OCI-LY3 (cell line): ENCODE measurements around the gene SCAI.
"Not testable (repeated sequence)": the region's sequence is repeated elsewhere in the genome, so short reads cannot be mapped to it uniquely, and the experiment has no call there.

Experiments used
- H2AFZ ChIP-seq: fragments of 200-600, 300-600 bp; shearing (Covaris generic); 2 replicates; pipeline ENCODE4 v1.6.0; 2014; ENCODE audit warnings: antibody characterized with exemption, low read depth, low read length
- H3K27ac ChIP-seq: fragments of 200-600, 300-600 bp; sonication (generic); 2 replicates; pipeline ENCODE4 v1.5.1; 2014; ENCODE audit warnings: mild to moderate bottlenecking, low read length, moderate library complexity, mixed read lengths
- H3K27me3 ChIP-seq: fragments of 200-600, 300-600 bp; sonication (generic); 2 replicates; pipeline ENCODE4 v1.6.1; 2014; ENCODE audit warnings: low read depth, low read length, mixed read lengths
- H3K36me3 ChIP-seq: fragments of 200-600, 300-600 bp; sonication (generic); replicated peaks from 2 replicates; pipeline ENCODE3; 2014; ENCODE audit warnings: low read depth, low read length, mixed read lengths
- H3K4me1 ChIP-seq: fragments of 300-600, 200-600 bp; sonication (generic); 2 replicates; pipeline ENCODE4 v1.6.1; 2014; ENCODE audit warnings: low read length, mixed read lengths
- H3K4me2 ChIP-seq: fragments of 200-600, 300-600 bp; sonication (generic); 2 replicates; pipeline ENCODE4 v1.6.1; 2014; ENCODE audit warnings: low read length, mixed read lengths
- H3K4me3 ChIP-seq: fragments of 300-600, 200-600 bp; sonication (generic); 2 replicates; pipeline ENCODE4 v1.5.1; 2014; ENCODE audit warnings: antibody characterized with exemption, mild to moderate bottlenecking, low read length, moderate library complexity
- H3K79me2 ChIP-seq: fragments of 300-600, 200-600 bp; shearing (Covaris generic); 2 replicates; pipeline ENCODE4 v1.6.1; 2014; ENCODE audit warnings: mild to moderate bottlenecking, low read length, mixed read lengths
- H3K9ac ChIP-seq: fragments of 300-600, 200-600 bp; shearing (Covaris generic); 2 replicates; pipeline ENCODE4 v1.6.0; 2014; ENCODE audit warnings: mild to moderate bottlenecking, low read length, moderate library complexity
- H3K9me3 ChIP-seq: fragments of 200-600, 300-600 bp; shearing (Covaris generic); 2 replicates; pipeline ENCODE4 v1.6.1; 2014; ENCODE audit warnings: low read length, mixed read lengths; ENCODE audit not compliant: insufficient read depth
- H4K20me1 ChIP-seq: fragments of 200-600, 300-600 bp; sonication (generic); 2 replicates; pipeline ENCODE4 v1.6.1; 2016; ENCODE audit warnings: low read length, mixed read lengths; ENCODE audit not compliant: insufficient read depth
- EZH2phosphoT487 ChIP-seq: fragments of 200-600 bp; shearing (Covaris generic); IDR thresholded peaks from 2 replicates; pipeline ENCODE4 v1.6.1; 2018; ENCODE audit warnings: antibody characterized with exemption, mixed run types, low read depth
- TF ChIP-seq, protein P1 (sequence below): fragments of 200-600, 300-600 bp; sonication (generic); IDR thresholded peaks from 2 replicates; pipeline ENCODE4 v1.5.1; 2014; ENCODE audit warnings: antibody characterized with exemption, low read length, low read depth

SCAI gene

DNA sequence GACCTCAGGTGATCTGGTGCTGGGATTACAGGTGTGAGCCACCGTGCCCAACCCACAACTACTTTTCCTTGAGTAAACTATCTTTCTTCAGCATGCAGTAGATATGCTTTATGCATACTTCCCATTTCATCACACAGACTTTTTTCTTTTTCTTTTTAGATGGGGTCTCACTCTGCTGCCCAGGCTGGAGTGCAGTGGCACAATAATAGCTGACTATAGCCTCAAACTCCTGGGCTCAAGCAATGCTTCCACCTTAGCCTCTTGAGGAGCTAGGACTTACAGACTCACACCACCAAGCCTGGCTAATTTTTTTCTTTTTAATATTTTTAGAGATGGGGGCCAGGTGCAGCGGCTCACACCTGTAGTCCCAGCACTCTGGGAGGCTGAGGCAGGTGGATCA lies 23.4 kb upstream of the SCAI start:
- no peak overlapping the region for H2AFZ ChIP-seq
- H3K79me2 ChIP-seq = peaks cover 5% of the 10 kb centered on the region
- peaks cover 13% of the 10 kb centered on the region for H3K36me3 ChIP-seq
- H3K4me1 ChIP-seq = no peaks in the 10 kb centered on the region
- H3K4me2 ChIP-seq = no peak overlapping the region
- H3K27ac ChIP-seq = no peak overlapping the region
- H3K4me3 ChIP-seq = no peak overlapping the region
- H4K20me1 ChIP-seq = no peaks in the 10 kb centered on the region
- no peak for TF ChIP-seq EZH2phosphoT487
- H3K27me3 ChIP-seq = no peaks in the 10 kb centered on the region
- no peak overlapping the region for H3K9ac ChIP-seq
- no peaks in the 10 kb centered on the region for H3K9me3 ChIP-seq

DNA sequence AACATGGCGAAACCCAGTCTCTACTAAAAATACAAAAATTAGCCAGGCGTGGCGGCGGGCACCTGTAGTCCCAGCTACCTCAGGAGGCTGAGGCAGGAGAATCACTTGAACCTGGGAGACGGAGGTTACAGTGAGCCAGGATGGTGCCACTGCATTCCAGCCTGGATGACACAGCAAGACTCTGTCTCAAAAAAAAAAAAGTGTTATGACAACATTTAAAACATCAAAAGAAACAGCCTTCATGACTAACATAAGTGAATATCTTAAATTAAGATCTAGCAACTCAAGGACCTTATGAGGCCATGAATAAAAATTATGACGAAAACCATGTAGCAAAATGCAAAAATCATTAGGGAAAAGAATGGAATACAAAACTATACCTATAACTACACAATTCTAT lies 19.6 kb upstream of the SCAI start:
- not testable (repeated sequence) for H4K20me1 ChIP-seq, H3K4me2 ChIP-seq, H3K9me3 ChIP-seq, H3K79me2 ChIP-seq, H3K36me3 ChIP-seq, H2AFZ ChIP-seq, H3K4me3 ChIP-seq, H3K27ac ChIP-seq, H3K4me1 ChIP-seq, H3K9ac ChIP-seq, H3K27me3 ChIP-seq

DNA sequence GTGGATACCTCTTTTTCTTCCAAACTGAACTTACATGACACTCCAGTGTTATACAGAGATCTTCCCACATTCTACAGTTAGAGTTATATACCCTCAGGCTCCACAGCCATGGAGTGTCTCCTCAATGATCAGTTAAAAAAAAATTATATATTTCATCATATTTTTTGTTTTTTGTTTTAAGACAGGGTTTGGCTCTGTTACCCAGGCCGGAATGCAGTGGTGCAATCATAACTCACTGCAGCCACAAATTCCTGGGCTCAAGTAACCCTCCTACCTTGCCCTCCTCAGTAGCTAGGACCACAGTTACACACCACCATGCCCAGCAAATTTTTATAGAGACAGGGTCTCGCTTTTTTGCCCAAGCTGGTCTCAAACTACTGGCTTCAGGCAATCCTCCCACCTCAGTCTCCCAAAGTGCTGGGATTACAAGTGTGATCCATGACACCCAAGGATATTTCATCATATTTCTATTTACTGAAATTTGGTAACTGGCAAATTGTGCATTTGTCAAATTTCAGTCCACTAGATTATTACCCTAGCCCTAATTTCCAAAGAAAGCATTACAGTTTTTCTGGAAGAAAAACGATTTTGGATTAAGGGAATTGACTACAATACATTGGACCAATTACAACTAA lies 18.1 kb upstream of the SCAI start:
- no peaks in the 10 kb centered on the region; the same call in 1 of the 2 replicates for H3K79me2 ChIP-seq

GRCh38 chr9:125160750-125161149 lies 17.4 kb upstream of the SCAI start:
- no peaks in the 10 kb centered on the region for H4K20me1 ChIP-seq
- H3K9ac ChIP-seq = no peak overlapping the region
- H3K27me3 ChIP-seq = no peaks in the 10 kb centered on the region
- no peak overlapping the region for H3K4me2 ChIP-seq
- H3K4me3 ChIP-seq = no peak overlapping the region
- TF ChIP-seq EZH2phosphoT487 = no peak
- TF ChIP-seq, protein P1, sequence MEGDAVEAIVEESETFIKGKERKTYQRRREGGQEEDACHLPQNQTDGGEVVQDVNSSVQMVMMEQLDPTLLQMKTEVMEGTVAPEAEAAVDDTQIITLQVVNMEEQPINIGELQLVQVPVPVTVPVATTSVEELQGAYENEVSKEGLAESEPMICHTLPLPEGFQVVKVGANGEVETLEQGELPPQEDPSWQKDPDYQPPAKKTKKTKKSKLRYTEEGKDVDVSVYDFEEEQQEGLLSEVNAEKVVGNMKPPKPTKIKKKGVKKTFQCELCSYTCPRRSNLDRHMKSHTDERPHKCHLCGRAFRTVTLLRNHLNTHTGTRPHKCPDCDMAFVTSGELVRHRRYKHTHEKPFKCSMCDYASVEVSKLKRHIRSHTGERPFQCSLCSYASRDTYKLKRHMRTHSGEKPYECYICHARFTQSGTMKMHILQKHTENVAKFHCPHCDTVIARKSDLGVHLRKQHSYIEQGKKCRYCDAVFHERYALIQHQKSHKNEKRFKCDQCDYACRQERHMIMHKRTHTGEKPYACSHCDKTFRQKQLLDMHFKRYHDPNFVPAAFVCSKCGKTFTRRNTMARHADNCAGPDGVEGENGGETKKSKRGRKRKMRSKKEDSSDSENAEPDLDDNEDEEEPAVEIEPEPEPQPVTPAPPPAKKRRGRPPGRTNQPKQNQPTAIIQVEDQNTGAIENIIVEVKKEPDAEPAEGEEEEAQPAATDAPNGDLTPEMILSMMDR = no peak
- peaks cover 5% of the 10 kb centered on the region for H3K36me3 ChIP-seq
- H3K4me1 ChIP-seq = no peaks in the 10 kb centered on the region
- H2AFZ ChIP-seq = no peak overlapping the region
- no peaks in the 10 kb centered on the region; the same call in 1 of the 2 replicates for H3K79me2 ChIP-seq
- H3K27ac ChIP-seq = no peak overlapping the region
- no peaks in the 10 kb centered on the region for H3K9me3 ChIP-seq

More for the DNA sequence above, 18.1 kb upstream of the SCAI start:
- H3K27ac ChIP-seq = no peak overlapping the region
- H3K4me2 ChIP-seq = no peak overlapping the region
- no peaks in the 10 kb centered on the region for H4K20me1 ChIP-seq
- no peak overlapping the region for H3K4me3 ChIP-seq
- no peaks in the 10 kb centered on the region for H3K9me3 ChIP-seq
- no peaks in the 10 kb centered on the region for H3K27me3 ChIP-seq
- peaks cover 5% of the 10 kb centered on the region for H3K36me3 ChIP-seq
- no peak overlapping the region for H3K9ac ChIP-seq
- TF ChIP-seq EZH2phosphoT487 = no peak
- TF ChIP-seq, protein P1 = no peak
- H2AFZ ChIP-seq = no peak overlapping the region
- no peaks in the 10 kb centered on the region for H3K4me1 ChIP-seq

- no peak overlapping the region for H2AFZ ChIP-seq
- H4K20me1 ChIP-seq = no peaks in the 10 kb centered on the region
- TF ChIP-seq EZH2phosphoT487 = no peak
- TF ChIP-seq, protein P1 = no peak
- peaks cover 18% of the 10 kb centered on the region for H3K36me3 ChIP-seq
- no peak overlapping the region for H3K4me3 ChIP-seq
- no peaks in the 10 kb centered on the region for H3K4me1 ChIP-seq
- no peak overlapping the region for H3K4me2 ChIP-seq
- no peaks in the 10 kb centered on the region for H3K27me3 ChIP-seq
- no peaks in the 10 kb centered on the region for H3K79me2 ChIP-seq
- H3K9ac ChIP-seq = no peak overlapping the region
- no peaks in the 10 kb centered on the region for H3K9me3 ChIP-seq
- H3K27ac ChIP-seq = no peak overlapping the region
Measured at GRCh38 chr9:125156551-125156950, 13.2 kb upstream of the SCAI start.
